ENCODE results near the gene EIPR1.

EIPR1 gene

GRCh38 chr2:3377612-3378432, at the start of gene EIPR1:
EIPR1 (minus strand) TSS chr2:3377818; CDS start chr2:3377689, 129 bp downstream.
- peak; percentile 97 for DNase-seq

DNA sequence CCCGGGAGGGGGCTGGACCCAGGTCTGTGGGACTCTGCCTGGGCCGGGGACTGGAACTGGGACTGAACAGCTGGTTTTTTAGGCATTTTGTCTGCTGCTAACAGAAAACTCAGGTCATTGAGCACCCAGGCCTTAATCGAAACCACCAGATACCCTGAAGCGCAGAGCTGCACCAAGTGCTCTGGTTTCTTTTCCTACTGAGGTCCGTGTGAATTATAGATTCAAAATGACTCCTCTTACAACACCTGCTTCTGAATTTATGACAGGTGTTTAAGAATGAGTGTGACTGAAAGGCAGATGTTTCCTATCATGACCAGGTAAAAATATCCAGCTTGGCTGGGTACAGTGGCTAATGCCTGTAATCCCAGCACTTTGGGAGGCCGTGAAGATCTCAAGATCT, 49.7 kb upstream of the EIPR1 start:
- DNase-seq = no peak

DNA sequence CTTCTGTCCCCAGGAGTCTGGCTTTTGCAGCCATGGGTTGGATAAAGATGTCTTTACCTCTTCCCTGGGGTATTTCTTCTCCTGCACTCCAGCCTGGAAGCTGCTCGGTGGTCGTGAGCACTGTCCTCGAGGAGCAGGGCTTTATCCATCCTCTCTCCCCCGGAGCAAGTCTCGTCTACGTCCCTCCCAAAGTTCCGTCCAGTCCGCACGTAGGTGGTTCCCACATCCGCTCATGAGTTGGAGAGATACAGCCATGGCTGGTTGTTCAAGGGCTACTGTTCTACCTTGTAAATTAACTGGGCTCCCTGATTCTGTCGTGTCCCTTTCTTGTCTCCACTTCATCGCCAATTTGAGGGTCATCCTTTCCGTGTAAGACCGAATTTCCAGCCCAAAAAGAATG, 49.0 kb upstream of the EIPR1 start:
- no peak for DNase-seq

GRCh38 chr2:3424171-3424795, 46.7 kb upstream of the EIPR1 start:
- DNase-seq = no peak

DNA sequence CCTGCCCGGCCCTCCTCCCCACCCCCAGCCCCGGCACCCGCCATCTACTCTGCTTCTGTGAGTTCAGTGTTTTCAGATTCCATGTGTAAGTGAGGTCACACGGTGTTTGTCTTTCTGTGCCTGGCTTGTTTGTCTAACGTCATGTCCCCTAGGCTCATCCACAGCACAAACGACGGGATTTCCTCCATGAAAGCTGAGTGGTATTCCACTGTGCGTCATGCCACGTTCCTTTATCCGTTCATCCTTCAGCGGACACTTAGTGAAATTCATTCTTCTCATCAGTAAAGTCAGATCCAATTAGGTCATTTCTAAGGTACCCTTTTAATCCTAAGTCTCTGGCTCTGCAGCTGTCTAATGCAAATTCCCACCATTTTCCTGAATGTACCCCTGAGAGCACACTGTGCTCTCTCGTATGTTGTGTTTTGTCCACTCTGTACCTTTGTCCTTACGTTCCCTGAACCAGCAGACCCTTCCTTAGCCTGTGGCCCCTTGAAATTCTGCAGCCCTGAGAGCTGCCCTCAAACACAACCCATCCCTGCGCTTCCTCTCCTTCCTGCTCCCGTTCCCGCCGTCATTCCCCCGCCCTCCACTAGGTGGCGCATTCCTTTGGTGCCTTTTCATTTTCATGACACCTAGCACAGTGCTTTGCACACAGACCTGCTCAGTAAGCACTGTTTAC, 46.0 kb upstream of the EIPR1 start:
- DNase-seq = peak; percentile 71

DNA sequence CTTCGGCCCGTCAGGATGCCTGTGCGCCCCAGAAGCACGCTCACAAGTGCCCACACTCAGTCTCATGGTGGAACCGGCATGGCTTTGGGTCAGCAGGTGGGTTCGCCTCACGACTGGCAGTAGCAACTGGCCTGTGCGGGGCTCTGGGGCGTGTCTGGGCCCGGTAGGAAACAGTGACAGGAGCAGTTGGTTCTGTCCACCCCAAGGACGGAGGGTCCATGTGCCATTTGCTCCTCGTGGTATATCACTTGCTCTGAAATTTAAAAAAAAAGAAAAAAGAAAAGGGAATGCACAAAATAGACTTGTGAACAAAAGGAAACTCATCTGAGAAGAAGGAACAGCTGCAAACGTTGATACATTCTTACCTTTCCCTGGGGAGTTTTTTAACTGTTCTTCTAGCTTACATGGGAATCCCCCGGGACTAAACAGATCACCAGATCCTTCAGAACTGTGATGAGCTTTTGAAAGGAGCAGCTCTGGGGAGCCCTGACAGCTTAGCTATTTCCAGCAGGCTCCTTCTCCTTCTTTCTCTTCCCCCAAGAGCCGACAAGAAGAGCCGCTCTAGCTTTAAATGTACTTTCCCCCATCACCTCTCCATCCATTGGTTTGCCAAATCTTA, 44.7 kb upstream of the EIPR1 start:
- no peak for DNase-seq

DNA sequence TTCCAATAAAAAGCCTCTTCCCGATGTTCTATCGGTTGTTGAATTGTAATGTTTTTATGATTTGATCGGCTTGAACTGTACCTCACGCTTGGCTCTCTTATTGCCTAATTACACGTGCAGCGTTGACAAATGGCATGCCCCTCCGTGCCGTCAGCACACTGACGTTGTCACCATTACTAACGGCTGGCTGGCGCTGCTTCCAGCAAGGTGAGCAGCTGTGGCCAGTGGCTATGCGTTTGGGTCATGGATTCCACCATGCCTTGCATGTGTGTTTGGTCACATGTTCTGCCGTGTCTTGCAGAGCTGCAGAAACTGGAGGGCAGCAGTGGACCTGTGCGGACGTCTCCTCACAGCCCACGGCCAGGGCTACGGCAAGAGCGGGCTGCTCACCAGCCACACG, 44.0 kb upstream of the EIPR1 start:
- no peak for DNase-seq

GRCh38 chr2:3420769-3421397, 43.3 kb upstream of the EIPR1 start:
- DNase-seq = no peak

DNA sequence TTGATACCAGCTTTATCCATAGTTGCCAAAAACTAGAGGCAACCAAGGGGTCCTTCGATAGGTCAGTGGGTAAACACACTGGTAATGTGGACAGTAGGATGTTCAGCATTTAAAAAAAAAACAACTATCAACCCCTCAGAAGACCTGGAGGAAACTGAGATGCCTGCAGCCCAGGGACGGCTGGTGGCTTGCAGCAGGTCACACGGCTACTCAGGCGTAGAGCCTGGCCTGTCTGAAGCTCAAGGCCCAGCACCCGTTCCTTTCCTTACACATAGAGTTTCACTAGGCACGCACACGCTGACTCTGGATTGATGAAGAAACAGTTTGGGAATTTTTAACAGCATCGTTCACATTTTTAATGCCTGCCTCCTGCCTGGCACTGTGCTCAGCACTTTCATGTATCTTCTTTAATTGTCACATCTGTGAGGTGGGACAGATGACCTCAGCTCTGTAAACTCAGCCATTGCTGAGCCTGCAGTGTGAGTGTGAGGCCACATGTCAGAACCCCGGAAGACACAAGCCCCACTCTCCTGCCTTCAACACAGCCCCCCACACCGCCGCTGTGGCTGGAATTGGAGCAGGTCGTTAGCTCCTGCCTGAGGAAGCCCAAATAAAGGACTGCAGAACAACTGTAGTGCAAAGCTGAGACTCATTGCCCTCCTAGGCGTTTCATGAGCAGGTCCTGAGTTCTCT, 42.6 kb upstream of the EIPR1 start:
- no peak for DNase-seq

GRCh38 chr2:3418766-3419404, 41.3 kb upstream of the EIPR1 start:
- no peak for DNase-seq

DNA sequence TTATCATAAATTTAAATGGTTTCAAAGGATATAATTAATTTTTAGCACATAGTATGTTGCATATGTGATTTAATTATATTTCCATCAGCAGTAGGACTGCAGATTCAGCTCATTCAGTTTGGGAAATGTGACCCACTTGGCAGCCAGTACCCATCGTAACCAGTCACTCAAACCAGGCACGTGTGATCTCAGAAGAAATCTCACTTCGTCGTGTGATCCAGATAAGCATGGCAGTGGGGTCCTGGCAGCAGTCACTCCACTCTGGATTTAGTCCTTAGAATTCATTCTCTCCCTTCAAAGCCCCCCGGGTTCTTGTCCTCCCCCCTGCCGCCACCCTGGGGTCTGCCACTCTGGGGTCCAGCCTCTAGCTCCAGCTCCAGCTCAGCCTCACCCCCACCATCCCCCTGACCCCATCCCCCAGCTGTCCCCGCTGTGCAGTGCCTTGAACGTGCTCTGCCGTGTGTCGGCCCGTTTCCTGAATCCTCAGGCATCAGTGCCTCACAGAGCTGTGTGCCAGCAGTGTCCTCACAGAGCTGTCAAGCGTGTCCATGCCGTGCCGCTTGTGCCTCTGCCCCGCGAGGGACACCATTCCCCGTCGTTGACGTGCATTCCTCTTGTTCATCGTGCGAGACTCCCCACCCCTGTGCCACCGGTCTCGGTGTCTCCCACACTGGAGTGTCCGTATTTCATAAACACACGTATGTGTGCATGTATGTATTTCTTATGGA, 36.7 kb upstream of the EIPR1 start:
- no peak for DNase-seq

DNA sequence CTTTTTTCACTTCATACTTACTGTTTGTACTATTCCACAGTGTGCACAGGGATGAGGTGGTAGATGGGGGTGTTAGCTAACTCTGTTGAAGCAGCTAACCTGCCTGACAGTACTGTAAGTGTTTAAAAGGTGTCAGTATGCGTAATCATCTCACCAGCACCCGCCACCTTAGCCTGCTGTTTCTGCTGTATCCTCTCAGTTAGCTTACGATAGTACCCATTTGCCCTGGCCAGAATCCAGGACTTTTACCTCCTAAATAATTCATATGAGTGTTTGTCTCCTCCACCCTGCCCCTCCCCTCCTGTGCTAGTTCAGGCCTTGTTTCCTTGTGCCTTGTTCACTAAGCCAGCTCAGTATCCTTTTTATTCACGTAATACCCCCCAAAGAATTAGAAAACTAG, 36.1 kb upstream of the EIPR1 start:
- no peak for DNase-seq

DNA sequence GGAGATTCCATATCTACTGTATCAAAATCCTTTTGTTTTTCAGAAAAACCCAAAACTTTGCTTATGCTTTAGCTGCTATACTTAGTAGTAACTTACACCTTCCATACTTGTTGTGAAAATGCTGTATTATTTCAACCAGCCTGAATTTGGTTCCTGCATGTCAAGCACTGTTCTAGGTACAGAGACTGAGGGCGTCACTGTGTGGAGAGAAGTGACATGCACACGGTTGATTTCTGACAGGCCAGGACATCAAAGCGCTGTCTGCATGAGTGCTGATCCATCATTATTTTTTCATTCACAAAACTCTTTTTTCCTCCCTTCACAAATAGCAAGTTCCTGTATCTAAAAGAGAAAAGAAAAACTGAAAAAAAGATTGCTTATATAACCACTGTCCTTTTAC, 33.5 kb upstream of the EIPR1 start:
- DNase-seq = no peak

DNA sequence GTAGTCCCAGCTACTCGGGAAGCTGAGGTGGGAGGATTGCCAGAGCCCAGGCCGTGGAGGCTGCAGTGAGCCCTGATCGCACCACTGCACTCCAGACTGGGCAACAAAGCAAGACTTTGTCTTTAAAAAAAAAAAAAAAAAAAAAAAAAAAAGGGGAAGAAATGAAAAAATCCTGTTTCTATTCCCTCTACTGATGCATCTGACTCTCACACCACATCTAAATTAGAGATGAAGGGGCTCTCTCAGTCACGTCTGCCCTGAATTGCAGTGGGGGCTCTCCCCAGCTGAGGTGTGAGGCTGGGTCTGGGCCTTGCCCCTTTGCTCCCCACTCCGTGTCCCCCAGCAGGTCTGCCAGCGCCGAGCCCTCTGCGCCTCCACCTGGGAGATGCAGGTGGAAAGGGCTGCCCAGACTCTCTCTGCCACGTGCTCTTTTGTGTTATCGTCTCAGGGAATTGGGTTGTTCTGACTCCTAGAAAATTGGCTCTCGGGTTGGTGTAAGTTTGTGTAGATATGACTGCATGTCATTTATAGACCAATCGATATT, 32.1 kb upstream of the EIPR1 start:
- no peak for DNase-seq

GRCh38 chr2:3408781-3409180, 31.2 kb upstream of the EIPR1 start:
- DNase-seq = no peak

GRCh38 chr2:3406501-3406900, 28.9 kb upstream of the EIPR1 start:
- no peak for DNase-seq

DNA sequence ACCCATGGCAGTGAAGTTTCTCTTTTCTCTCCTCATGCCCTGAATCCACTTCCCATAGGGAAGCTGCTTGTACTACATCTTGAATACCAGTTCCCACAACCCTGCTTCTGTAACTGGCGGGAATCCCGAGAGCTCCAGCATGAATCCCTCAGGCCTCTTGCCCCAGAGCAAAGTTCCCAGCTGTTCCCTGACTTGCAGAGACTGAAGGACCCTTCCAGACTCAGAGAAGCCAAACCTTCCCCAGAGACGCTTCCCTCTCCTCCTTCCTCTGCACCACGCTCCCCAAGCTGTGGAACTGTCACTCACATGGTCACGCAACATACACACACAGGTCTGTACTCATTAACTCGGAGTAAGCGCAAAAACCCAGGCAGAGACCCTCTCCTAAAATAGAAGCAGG, 28.3 kb upstream of the EIPR1 start:
- no peak for DNase-seq

DNA sequence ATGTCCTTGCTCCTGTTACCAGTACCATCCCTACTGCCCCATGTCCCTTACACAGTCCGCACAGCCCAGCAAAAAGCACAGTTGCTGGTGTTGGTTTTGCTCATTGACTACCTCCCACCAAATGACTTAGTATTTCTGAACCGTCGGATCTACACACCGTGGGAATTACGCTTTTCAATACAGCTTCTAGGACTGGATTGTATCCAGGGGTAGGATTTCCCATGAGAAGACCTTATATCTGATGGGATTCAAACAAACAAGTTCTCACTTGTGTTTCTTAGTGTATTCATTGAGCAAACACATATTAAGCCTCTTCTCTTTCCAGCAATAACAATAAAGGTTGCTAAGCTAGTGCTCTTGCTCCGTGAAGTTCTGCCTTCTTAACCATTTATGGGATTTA, 27.7 kb upstream of the EIPR1 start:
- DNase-seq = no peak

- no peak for DNase-seq
These were observed 26.8 kb upstream of the EIPR1 start for GRCh38 chr2:3404349-3404894.

- DNase-seq = no peak
These were observed 26.1 kb upstream of the EIPR1 start for GRCh38 chr2:3403587-3404334.
